GM23248 (cell line): ENCODE results near the gene SNX17. TPM values are rescaled to one million over a fixed set of nuclear protein-coding genes. Genes with fewer than 3 reads are reported as not detected.

Source experiments
- DNase-seq: peaks from one replicate; pipeline ENCODE4 v3.0.0-alpha.2; 2015
- H2AFZ ChIP-seq: fragments of 200-600 bp; sonication (generic); 2 replicates; pipeline ENCODE4 v1.6.1; 2016; ENCODE audit warnings: antibody characterized with exemption
- H3F3A ChIP-seq: fragments of 200-600 bp; sonication (generic); 2 replicates; pipeline ENCODE4 v1.6.1; 2016; ENCODE audit warnings: mild to moderate bottlenecking, antibody characterized with exemption, mixed run types; ENCODE audit not compliant: insufficient read depth
- H3K27ac ChIP-seq: fragments of 200-600 bp; sonication (generic); 2 replicates; pipeline ENCODE4 v1.5.1; 2016; ENCODE audit warnings: mild to moderate bottlenecking
- H3K27me3 ChIP-seq: fragments of 200-600 bp; sonication (generic); replicated peaks from 2 replicates; pipeline ENCODE4 v1.6.1; 2016; ENCODE audit warnings: mild to moderate bottlenecking; ENCODE audit not compliant: insufficient read depth
- H3K36me3 ChIP-seq: fragments of 200-600 bp; sonication (generic); 2 replicates; pipeline ENCODE4 v1.6.1; 2016; ENCODE audit warnings: low read depth, mild to moderate bottlenecking
- H3K4me1 ChIP-seq: fragments of 200-600 bp; sonication (generic); 2 replicates; pipeline ENCODE4 v1.6.1; 2016; ENCODE audit warnings: mild to moderate bottlenecking; ENCODE audit not compliant: insufficient read depth
- H3K4me2 ChIP-seq: fragments of 200-600 bp; sonication (generic); one replicate; pipeline ENCODE4 v1.6.1; 2016; ENCODE audit warnings: mild to moderate bottlenecking; ENCODE audit not compliant: unreplicated experiment
- H3K4me3 ChIP-seq: fragments of 200-600 bp; sonication (generic); 2 replicates; pipeline ENCODE4 v1.5.1; 2016; ENCODE audit warnings: mild to moderate bottlenecking
- H3K79me2 ChIP-seq: fragments of 200-600 bp; sonication (generic); 2 replicates; pipeline ENCODE4 v1.6.1; 2016; ENCODE audit warnings: mild to moderate bottlenecking; ENCODE audit not compliant: insufficient read depth
- H3K9ac ChIP-seq: fragments of 200-600 bp; sonication (generic); 2 replicates; pipeline ENCODE4 v1.6.1; 2016; ENCODE audit warnings: mild to moderate bottlenecking
- H3K9me2 ChIP-seq: fragments of 200-600 bp; sonication (generic); 2 replicates; pipeline ENCODE4 v1.6.1; 2016; ENCODE audit warnings: mixed run types, mild to moderate bottlenecking, moderate library complexity; ENCODE audit not compliant: insufficient read depth
- H3K9me3 ChIP-seq: fragments of 200-600 bp; sonication (generic); one replicate; pipeline ENCODE4 v1.6.1; 2017; ENCODE audit warnings: low read depth
- H4K20me1 ChIP-seq: fragments of 200-600 bp; sonication (generic); 2 replicates; pipeline ENCODE4 v1.6.0; 2016; ENCODE audit not compliant: insufficient read depth
- EZH2 ChIP-seq: fragments of 200-600 bp; sonication (generic); IDR thresholded peaks from 2 replicates; pipeline ENCODE4 v1.6.1; 2018; ENCODE audit warnings: antibody characterized with exemption, mild to moderate bottlenecking; ENCODE audit not compliant: insufficient read depth, poor library complexity, severe bottlenecking
- EZH2phosphoT487 ChIP-seq: fragments of 200-600 bp; sonication (generic); IDR thresholded peaks from 2 replicates; pipeline ENCODE4 v1.6.1; 2018; ENCODE audit warnings: antibody characterized with exemption, moderate library complexity, mild to moderate bottlenecking, low read depth; ENCODE audit not compliant: insufficient read depth
- WGBS, 2 experiments: methylation state at CpG; one replicate each; pipeline ENCODE4 v1.1.6; 2015 to 2017; ENCODE audit warnings: low lambda C conversion rate in 2 of 2, low coverage in 1 of 2; ENCODE audit errors: missing lambda C conversion rate in 2 of 2; 5-methylcytosine and 5-hydroxymethylcytosine counted together
- in situ Hi-C: fragments of 300-500 bp; cut with MboI; formaldehyde crosslinking; loops from 2 replicates; pipeline ENCODE4 v1.15.0; 2020
- polyA plus RNA-seq: library from polyadenylated mRNA; unstranded; fragments of >200 nt; fragmentation: Nextera tagmentation; extraction: Ambion mirVana; gene quantifications from 2 replicates; pipeline ENCODE4 v1.2.1, GENCODE V29; 2016
- total RNA-seq: library from RNA; depleted of rRNA; stranded (reverse); fragments of >200 nt; shearing (Covaris generic); gene quantifications from 2 replicates; pipeline ENCODE4 v1.2.3, GENCODE V29; 2014; rRNA removed

SNX17 gene, protein sequence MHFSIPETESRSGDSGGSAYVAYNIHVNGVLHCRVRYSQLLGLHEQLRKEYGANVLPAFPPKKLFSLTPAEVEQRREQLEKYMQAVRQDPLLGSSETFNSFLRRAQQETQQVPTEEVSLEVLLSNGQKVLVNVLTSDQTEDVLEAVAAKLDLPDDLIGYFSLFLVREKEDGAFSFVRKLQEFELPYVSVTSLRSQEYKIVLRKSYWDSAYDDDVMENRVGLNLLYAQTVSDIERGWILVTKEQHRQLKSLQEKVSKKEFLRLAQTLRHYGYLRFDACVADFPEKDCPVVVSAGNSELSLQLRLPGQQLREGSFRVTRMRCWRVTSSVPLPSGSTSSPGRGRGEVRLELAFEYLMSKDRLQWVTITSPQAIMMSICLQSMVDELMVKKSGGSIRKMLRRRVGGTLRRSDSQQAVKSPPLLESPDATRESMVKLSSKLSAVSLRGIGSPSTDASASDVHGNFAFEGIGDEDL
- 163 and 193 TPM in 2 replicates for total RNA-seq
- polyA plus RNA-seq, result 173 and 183 TPM in 2 replicates

DNA sequence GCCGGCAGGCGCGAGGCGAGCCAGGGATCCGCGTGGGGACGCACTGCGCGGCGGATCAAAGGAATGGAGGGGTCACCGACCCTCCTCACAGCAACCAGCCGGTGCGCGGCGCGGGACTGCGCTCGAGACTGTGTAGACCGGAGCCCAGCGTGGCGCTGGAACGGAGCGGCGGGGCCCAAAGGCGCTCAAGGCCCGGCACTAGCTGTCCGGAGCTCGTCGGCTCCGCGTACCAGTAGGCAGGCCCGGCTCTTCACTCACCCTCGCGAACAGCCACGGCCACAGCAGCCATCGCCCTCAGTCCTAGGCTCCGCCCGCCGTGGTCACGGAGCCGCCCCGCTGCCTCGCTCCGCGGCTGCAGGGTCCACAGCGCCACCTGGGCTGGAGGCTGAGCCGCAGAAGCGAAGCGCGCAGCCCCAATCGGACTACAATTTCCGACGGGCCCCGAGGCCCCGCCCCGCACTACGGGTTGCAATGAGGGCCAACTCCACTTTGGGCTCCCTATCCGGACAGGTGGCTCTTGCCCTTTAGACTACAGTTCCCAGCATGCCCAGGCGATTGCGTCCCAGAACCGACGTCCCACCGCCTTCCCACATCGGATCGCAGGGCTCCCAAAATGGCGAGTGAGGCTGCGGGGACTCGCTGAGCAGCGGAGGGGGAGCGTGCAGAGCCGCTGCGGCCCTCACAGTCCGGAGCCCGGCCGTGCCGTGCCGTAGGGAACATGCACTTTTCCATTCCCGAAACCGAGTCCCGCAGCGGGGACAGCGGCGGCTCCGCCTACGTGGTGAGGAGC, at the start of gene SNX17, which contains the start of gene EIF2B4:
Gene SNX17 (plus strand): TSS at position 591 of the 790 bp plus-strand sequence. CDS start 128 bp downstream, at position 719.
Gene EIF2B4 (minus strand): TSS at position 313 of the 790 bp plus-strand sequence. CDS start 24 bp downstream, at position 289.
- Histone ChIP-seq H3K4me3 (peak within 1 kb of the TSS; percentile 95), H3F3A (peaks cover 23% of the 10 kb centered on the region; the same call in 1 of the 2 replicates), H3K4me1 (peaks cover 19% of the 10 kb centered on the region), H3K36me3 (peaks cover 44% of the 10 kb centered on the region), H3K27me3 (no peaks in the 10 kb centered on the region), H3K9ac (peak within 1 kb of the TSS; percentile 94), H3K9me3 (no peaks in the 10 kb centered on the region), H3K27ac (peak within 1 kb of the TSS; percentile 86), H3K79me2 (peaks cover 81% of the 10 kb centered on the region), H3K9me2 (no peaks in the 10 kb centered on the region), H4K20me1 (no peaks in the 10 kb centered on the region), H3K4me2 (peak within 1 kb of the TSS; percentile 99), H2AFZ (peak within 1 kb of the TSS; percentile 86)
- in situ Hi-C loops, result no loop called here
- 1% methylated on average over 55 to 67 of the region's 85 CpGs for WGBS, 2 experiments
- TF ChIP-seq EZH2phosphoT487 (no peak), EZH2 (no peak)
- DNase-seq, result peak; percentile 99

DNA sequence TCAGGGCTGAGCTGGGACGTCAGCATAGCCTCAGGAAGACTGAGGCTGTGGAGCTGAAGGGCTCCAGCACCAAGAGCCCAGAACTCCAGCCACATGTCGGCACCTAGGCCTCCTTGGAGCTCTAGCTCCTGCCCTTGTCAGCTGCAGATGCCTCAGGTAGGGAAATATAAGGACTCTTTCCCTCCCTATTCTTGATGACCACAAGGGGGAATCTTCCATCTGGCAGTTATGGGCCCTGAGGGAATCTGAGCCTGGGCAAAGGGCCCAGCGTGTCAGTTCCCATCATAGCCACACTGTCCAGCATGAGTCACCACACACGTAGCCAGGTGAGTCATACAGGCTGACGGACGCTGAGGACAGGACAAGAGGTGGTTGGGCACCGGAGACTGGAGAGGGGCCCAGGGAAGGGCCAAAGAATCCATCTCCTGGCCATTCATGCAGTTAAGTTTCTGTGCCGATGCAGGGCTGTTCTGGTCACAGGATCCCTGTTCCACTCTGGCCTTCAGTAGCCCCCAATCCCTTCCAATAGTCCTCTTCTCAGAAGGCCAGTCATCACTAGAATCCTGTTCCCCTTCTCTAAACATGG, 49.4 kb upstream of the SNX17 start:
- H3K9me3 ChIP-seq, result no peaks in the 10 kb centered on the region
- H3K27me3 ChIP-seq, result no peaks in the 10 kb centered on the region
- no peak overlapping the region for H2AFZ ChIP-seq
- peak overlapping the region; percentile 100 for H3K9ac ChIP-seq
- WGBS, 2 experiments, result 28 to 32% methylated on average over 8 of the region's 8 CpGs
- peaks cover 28% of the 10 kb centered on the region for H3K79me2 ChIP-seq
- H4K20me1 ChIP-seq, result no peaks in the 10 kb centered on the region
- no peak for TF ChIP-seq EZH2
- TF ChIP-seq EZH2phosphoT487, result no peak
- H3K36me3 ChIP-seq, result no peaks in the 10 kb centered on the region
- peaks cover 30% of the 10 kb centered on the region for H3F3A ChIP-seq
- H3K9me2 ChIP-seq, result no peaks in the 10 kb centered on the region
- H3K4me3 ChIP-seq, result peak overlapping the region; percentile 97
- H3K27ac ChIP-seq, result peak overlapping the region; percentile 96
- peaks cover 23% of the 10 kb centered on the region for H3K4me1 ChIP-seq
- H3K4me2 ChIP-seq, result peak overlapping the region; percentile 98
- in situ Hi-C loops, result no loop called here
- peak; percentile 99 for DNase-seq

DNA sequence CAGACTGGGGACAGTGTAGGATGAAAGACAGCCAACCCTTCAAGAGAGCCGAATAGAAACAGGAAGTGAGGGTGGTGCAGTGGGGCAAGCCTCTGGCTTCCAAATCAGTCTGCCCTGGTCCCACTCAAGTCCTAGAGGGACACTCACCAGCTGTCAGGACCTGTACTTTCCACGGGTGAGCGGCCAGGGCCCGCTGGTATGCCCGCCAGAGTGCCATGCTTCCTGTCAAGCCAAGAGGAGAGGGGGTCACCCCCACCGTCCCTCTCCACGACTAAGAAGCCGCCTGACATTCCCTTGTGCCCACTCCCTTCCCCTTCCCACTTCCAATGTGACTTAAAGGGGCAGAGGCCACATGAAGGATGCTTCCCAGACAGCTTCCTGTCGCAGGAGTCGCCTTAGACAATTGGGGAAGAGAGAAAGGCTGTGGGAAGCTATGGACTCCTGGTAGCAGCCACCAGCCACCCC, 48.1 kb upstream of the SNX17 start:
- Histone ChIP-seq H3K9me3 (no peaks in the 10 kb centered on the region), H3F3A (peaks cover 30% of the 10 kb centered on the region), H2AFZ (peak overlapping the region; percentile 91), H3K4me2 (peak overlapping the region; percentile 98), H3K4me3 (peak overlapping the region; percentile 97), H3K79me2 (peaks cover 28% of the 10 kb centered on the region), H4K20me1 (no peaks in the 10 kb centered on the region), H3K9me2 (no peaks in the 10 kb centered on the region), H3K27ac (peak overlapping the region; percentile 96), H3K27me3 (no peaks in the 10 kb centered on the region), H3K4me1 (peaks cover 23% of the 10 kb centered on the region), H3K36me3 (no peaks in the 10 kb centered on the region), H3K9ac (peak overlapping the region; percentile 100)
- no peak for TF ChIP-seq EZH2phosphoT487
- TF ChIP-seq EZH2, result no peak
- peak; percentile 48 for DNase-seq
- 7 to 8% methylated on average over 10 of the region's 10 CpGs for WGBS, 2 experiments
- in situ Hi-C loops, result no loop called here
